ENCODE data around the gene LRRC2.
"Not testable (repeated sequence)": the region's sequence is repeated elsewhere in the genome, so short reads cannot be mapped to it uniquely, and the experiment has no call there.

LRRC2 gene

GRCh38 chr3:46566040-46566641 is at the start of gene LRRC2:
LRRC2 (minus strand) TSS chr3:46566302; CDS start chr3:46551591, 14,711 bp downstream.
- DNase-seq: peak in 1 of 4 experiments; percentile 21

- DNase-seq: no peak
Measured at GRCh38 chr3:46615050-46615775, 49.1 kb upstream of the LRRC2 start.

GRCh38 chr3:46614431-46614830 is 48.3 kb upstream of the LRRC2 start:
- DNase-seq: no peak

GRCh38 chr3:46613313-46614005 is 47.4 kb upstream of the LRRC2 start:
- no peak for DNase-seq

- no peak for DNase-seq
Measured at GRCh38 chr3:46612324-46612723, 46.2 kb upstream of the LRRC2 start, which contains the start of gene FAM240A. FAM240A (plus strand) TSS chr3:46612525; CDS start chr3:46612684, 159 bp downstream.

GRCh38 chr3:46609944-46610722 is 44.0 kb upstream of the LRRC2 start:
- no peak for DNase-seq

- no peak for DNase-seq
Measured at GRCh38 chr3:46609212-46609721, 43.2 kb upstream of the LRRC2 start.

GRCh38 chr3:46607603-46608028 is 41.5 kb upstream of the LRRC2 start:
- no peak for DNase-seq

GRCh38 chr3:46604127-46604526 is 38.0 kb upstream of the LRRC2 start:
- DNase-seq: no peak

GRCh38 chr3:46603446-46604046 is 37.4 kb upstream of the LRRC2 start:
- DNase-seq: no peak

GRCh38 chr3:46599590-46599989 is 33.5 kb upstream of the LRRC2 start:
- DNase-seq: no peak

GRCh38 chr3:46595819-46596314 is 29.8 kb upstream of the LRRC2 start:
- DNase-seq: no peak

- DNase-seq: no peak
Measured at GRCh38 chr3:46594723-46595122, 28.6 kb upstream of the LRRC2 start.

- DNase-seq: no peak
Measured at GRCh38 chr3:46593979-46594378, 27.9 kb upstream of the LRRC2 start.

- DNase-seq: no peak
Measured at GRCh38 chr3:46593274-46593862, 27.3 kb upstream of the LRRC2 start.

GRCh38 chr3:46587268-46587667 is 21.2 kb upstream of the LRRC2 start:
- DNase-seq: not testable (repeated sequence)

GRCh38 chr3:46586738-46587246 is 20.7 kb upstream of the LRRC2 start:
- no peak for DNase-seq

GRCh38 chr3:46585799-46586693 is 19.9 kb upstream of the LRRC2 start:
- DNase-seq: no peak

GRCh38 chr3:46584598-46585467 is 18.7 kb upstream of the LRRC2 start:
- no peak for DNase-seq

All from activated naive CD4-positive, alpha-beta T cell (primary cell).